ENCODE data around the gene CAP2. TPM values are rescaled to one million over a fixed set of nuclear protein-coding genes. Genes with fewer than 3 reads are reported as not detected.

Gene CAP2
- total RNA-seq, 3 donors from 2014 or later = 3.9 to 15.1 (median 7.5) TPM

DNA sequence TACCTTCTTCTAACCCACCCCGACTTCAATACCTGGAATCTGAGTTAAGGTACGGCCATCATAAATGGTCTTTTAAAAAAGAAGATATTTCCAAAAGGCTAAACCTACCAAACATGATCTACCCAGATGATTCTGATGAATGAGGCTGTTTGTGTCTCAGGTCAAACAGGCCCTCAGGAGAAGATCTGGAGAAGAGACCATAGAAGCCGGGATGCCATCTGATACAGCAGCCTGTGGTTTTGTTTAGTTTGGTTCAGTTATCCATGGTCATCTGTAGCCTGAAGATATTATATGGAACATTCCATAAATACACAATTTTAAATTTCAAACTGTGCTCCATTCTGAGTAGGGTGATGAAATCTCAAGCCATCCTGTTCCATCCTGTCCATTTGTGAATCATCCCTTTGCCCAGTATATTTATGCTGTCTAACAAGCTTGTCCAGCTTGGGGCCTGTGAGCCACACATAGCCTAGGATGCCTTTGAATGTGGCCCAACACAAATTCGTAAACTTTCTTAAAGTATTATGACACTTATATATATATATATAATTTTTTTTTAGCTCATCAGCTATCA is 4.0 kb upstream of the CAP2 start:
- Histone ChIP-seq H3K27ac (peak overlapping the region in 1 of 2 donors; percentile 46), H3K4me3 (no peak overlapping the region), H3K36me3 (no peaks in the 10 kb centered on the region), H3K27me3 (no peaks in the 10 kb centered on the region), H3K9me3 (no peaks in the 10 kb centered on the region), H3K4me1 (no peaks in the 10 kb centered on the region)
- intact Hi-C loops (cut with DNase I; ENCODE audit: low total_unique reads) = no loop called here
- TF ChIP-seq POLR2AphosphoS5 (IDR thresholded peaks at IDR 0.05) = peak in 1 of 3 donors; percentile 11
- TF ChIP-seq POLR2A (IDR thresholded peaks at IDR 0.05) = no peak
- TF ChIP-seq, protein P1, sequence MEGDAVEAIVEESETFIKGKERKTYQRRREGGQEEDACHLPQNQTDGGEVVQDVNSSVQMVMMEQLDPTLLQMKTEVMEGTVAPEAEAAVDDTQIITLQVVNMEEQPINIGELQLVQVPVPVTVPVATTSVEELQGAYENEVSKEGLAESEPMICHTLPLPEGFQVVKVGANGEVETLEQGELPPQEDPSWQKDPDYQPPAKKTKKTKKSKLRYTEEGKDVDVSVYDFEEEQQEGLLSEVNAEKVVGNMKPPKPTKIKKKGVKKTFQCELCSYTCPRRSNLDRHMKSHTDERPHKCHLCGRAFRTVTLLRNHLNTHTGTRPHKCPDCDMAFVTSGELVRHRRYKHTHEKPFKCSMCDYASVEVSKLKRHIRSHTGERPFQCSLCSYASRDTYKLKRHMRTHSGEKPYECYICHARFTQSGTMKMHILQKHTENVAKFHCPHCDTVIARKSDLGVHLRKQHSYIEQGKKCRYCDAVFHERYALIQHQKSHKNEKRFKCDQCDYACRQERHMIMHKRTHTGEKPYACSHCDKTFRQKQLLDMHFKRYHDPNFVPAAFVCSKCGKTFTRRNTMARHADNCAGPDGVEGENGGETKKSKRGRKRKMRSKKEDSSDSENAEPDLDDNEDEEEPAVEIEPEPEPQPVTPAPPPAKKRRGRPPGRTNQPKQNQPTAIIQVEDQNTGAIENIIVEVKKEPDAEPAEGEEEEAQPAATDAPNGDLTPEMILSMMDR (IDR thresholded peaks at IDR 0.05) = no peak
- DNase-seq (ENCODE audit: low spot score in 2 of 2) = no peak

DNA sequence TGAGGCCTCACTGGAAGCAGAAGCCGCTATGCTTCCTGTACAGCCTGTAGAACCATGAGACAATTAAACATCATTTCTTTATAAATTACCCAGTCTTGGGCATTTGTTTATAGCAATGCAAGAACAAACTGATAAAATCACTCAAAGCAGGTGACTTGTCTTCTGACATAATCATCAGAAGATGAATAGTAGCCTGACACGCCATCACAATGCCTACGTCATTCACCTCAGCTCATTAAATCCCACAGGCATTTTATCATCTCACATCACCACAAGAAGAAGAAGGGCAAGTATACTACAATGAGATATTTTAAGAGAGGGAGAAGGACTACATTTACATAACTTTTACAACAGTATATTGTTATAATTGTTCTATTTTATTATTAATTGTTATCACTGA is 3.1 kb upstream of the CAP2 start:
- Histone ChIP-seq H3K4me1 (no peaks in the 10 kb centered on the region), H3K27me3 (no peaks in the 10 kb centered on the region), H3K4me3 (no peak overlapping the region), H3K9me3 (no peaks in the 10 kb centered on the region), H3K27ac (peak overlapping the region; percentile 46 to 77), H3K36me3 (no peaks in the 10 kb centered on the region)
- DNase-seq (ENCODE audit: low spot score in 2 of 2) = no peak
- intact Hi-C loops (cut with DNase I; ENCODE audit: low total_unique reads) = no loop called here
- TF ChIP-seq, protein P1 (IDR thresholded peaks at IDR 0.05) = no peak
- TF ChIP-seq POLR2A (IDR thresholded peaks at IDR 0.05) (no peak), POLR2AphosphoS5 (IDR thresholded peaks at IDR 0.05) (no peak)

DNA sequence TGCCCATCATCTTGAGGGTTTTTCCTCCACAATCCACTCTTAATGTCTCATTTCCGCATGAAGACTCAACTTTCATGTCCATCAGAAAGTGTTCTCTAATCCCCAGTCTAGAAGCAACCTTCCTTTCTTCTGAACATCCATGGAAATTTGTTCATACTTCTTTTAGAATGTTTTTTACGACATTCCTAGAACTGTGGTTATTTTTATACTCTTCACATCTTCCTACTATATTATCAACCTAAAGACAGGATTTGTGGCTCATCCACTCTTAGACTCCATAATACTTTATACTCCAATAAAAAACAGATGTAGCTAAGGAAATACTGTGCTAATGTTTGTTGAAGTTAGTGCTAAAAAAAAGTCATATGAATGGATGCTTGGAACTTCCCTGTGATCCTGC is 1.4 kb upstream of the CAP2 start:
- no peak for DNase-seq (ENCODE audit: low spot score in 2 of 2)
- no peaks in the 10 kb centered on the region for H3K9me3 ChIP-seq
- H3K27me3 ChIP-seq = no peaks in the 10 kb centered on the region
- TF ChIP-seq, protein P1 (IDR thresholded peaks at IDR 0.05) = no peak
- TF ChIP-seq POLR2AphosphoS5 (IDR thresholded peaks at IDR 0.05) = no peak
- TF ChIP-seq POLR2A (IDR thresholded peaks at IDR 0.05) = no peak
- intact Hi-C loops (cut with DNase I; ENCODE audit: low total_unique reads) = no loop called here
- H3K4me3 ChIP-seq = no peak overlapping the region
- H3K36me3 ChIP-seq = no peaks in the 10 kb centered on the region
- no peaks in the 10 kb centered on the region for H3K4me1 ChIP-seq
- no peak overlapping the region for H3K27ac ChIP-seq

GRCh38 chr6:17393892-17394631 is 667 bp downstream of the CAP2 start:
- no peaks in the 10 kb centered on the region for H3K36me3 ChIP-seq
- H3K4me3 ChIP-seq = peak overlapping the region; percentile 58 to 90 (median 81)
- peak overlapping the region; percentile 78 to 90 for H3K27ac ChIP-seq
- H3K9me3 ChIP-seq = no peaks in the 10 kb centered on the region
- H3K27me3 ChIP-seq = no peaks in the 10 kb centered on the region
- DNase-seq (ENCODE audit: low spot score in 2 of 2) = peak in 1 of 2 donors; percentile 48
- no peaks in the 10 kb centered on the region for H3K4me1 ChIP-seq
- intact Hi-C loops (cut with DNase I; ENCODE audit: low total_unique reads) = no loop called here
- TF ChIP-seq POLR2A (IDR thresholded peaks at IDR 0.05) (no peak), POLR2AphosphoS5 (IDR thresholded peaks at IDR 0.05) (peak in 1 of 3 donors; percentile 44)

- intact Hi-C loops (cut with DNase I; ENCODE audit: low total_unique reads) = no loop called here
- no peak overlapping the region for H3K27ac ChIP-seq
Measured at GRCh38 chr6:17395112-17395511, 1.7 kb downstream of the CAP2 start.

More at GRCh38 chr6:17395112-17395511, 1.7 kb downstream of the CAP2 start:
- Histone ChIP-seq H3K27me3 (no peaks in the 10 kb centered on the region), H3K9me3 (no peaks in the 10 kb centered on the region), H3K36me3 (no peaks in the 10 kb centered on the region), H3K4me3 (peak overlapping the region in 1 of 3 donors; percentile 81), H3K4me1 (no peaks in the 10 kb centered on the region)
- TF ChIP-seq POLR2A (IDR thresholded peaks at IDR 0.05) (no peak), POLR2AphosphoS5 (IDR thresholded peaks at IDR 0.05) (no peak)
- TF ChIP-seq, protein P1 (IDR thresholded peaks at IDR 0.05) = no peak
- no peak for DNase-seq (ENCODE audit: low spot score in 2 of 2)

All from breast epithelium (tissue), 4 donors.